ENCODE results near the gene EGR1. TPM values are rescaled to one million over a fixed set of nuclear protein-coding genes. Genes with fewer than 3 reads are reported as not detected.
"Not testable (repeated sequence)": the region's sequence is repeated elsewhere in the genome, so short reads cannot be mapped to it uniquely, and the experiment has no call there.

Gene EGR1
- total and polyA plus RNA-seq, 2 donors (not counting 1 experiment from before 2014, with no cell fraction given) = 13.7 to 212 TPM

GRCh38 chr5:138504799-138505198 lies 39.5 kb downstream of the EGR1 start:
- H3K4me2 ChIP-seq (replicated peaks; ENCODE audit: low read depth, low read length, poor library complexity, severe bottlenecking) = no peak overlapping the region
- no peak for TF ChIP-seq EZH2 (IDR thresholded peaks at IDR 0.05; ENCODE audit: borderline replicate concordance, insufficient read depth, low read depth, low read length, poor library complexity, severe bottlenecking)
- TF ChIP-seq, protein P1, sequence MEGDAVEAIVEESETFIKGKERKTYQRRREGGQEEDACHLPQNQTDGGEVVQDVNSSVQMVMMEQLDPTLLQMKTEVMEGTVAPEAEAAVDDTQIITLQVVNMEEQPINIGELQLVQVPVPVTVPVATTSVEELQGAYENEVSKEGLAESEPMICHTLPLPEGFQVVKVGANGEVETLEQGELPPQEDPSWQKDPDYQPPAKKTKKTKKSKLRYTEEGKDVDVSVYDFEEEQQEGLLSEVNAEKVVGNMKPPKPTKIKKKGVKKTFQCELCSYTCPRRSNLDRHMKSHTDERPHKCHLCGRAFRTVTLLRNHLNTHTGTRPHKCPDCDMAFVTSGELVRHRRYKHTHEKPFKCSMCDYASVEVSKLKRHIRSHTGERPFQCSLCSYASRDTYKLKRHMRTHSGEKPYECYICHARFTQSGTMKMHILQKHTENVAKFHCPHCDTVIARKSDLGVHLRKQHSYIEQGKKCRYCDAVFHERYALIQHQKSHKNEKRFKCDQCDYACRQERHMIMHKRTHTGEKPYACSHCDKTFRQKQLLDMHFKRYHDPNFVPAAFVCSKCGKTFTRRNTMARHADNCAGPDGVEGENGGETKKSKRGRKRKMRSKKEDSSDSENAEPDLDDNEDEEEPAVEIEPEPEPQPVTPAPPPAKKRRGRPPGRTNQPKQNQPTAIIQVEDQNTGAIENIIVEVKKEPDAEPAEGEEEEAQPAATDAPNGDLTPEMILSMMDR (IDR thresholded peaks at IDR 0.05) = no peak
- H3K9me3 Mint-ChIP-seq (ENCODE audit: insufficient read depth) = no peaks in the 10 kb centered on the region
- no peak for ATAC-seq (ENCODE audit: low read depth)
- no peak overlapping the region for H3K9ac ChIP-seq (ENCODE audit: low read length)
- ChIA-PET CTCF (interaction anchor here (1.4 to 10.1 kb wide), 9 partner anchors 7 to 328 kb away, joined by 3 to 281 read pairs (median 10); partner anchors contain the start of genes BRD8, EGR1, KIF20A and REEP2), POLR2A (no interaction called here)
- no peaks in the 10 kb centered on the region for H3K27me3 ChIP-seq (replicated peaks in 1 of 4; ENCODE audit: control extremely low read depth in 1 of 4, control insufficient read depth in 3 of 4, insufficient read depth in 4 of 4, low read length in 3 of 4)
- H3K79me2 ChIP-seq (ENCODE audit: control insufficient read depth, insufficient read depth, low read length) = no peaks in the 10 kb centered on the region
- no peaks in the 10 kb centered on the region for H3K9me3 ChIP-seq (ENCODE audit: control extremely low read depth in 1 of 3, control insufficient read depth in 2 of 3, insufficient read depth in 1 of 3, low read length in 2 of 3)
- H3K4me1 Mint-ChIP-seq = no peaks in the 10 kb centered on the region
- H3K27ac ChIP-seq (ENCODE audit: low read length in 2 of 2) = no peak overlapping the region
- H3K36me3 ChIP-seq (replicated peaks in 1 of 2; ENCODE audit: control extremely low read depth in 1 of 2, control insufficient read depth in 1 of 2, extremely low read depth in 1 of 2, insufficient read depth in 2 of 2, low read length in 1 of 2) = peaks cover 10 to 23% of the 10 kb centered on the region in 2 experiments
- no peak overlapping the region for H3K27ac Mint-ChIP-seq
- H2AFZ ChIP-seq (ENCODE audit: insufficient read depth, low read depth, low read length, poor library complexity, severe bottlenecking) = no peak overlapping the region
- no peak for DNase-seq
- 94% methylated on average over 4 of the region's 4 CpGs for WGBS (ENCODE audit: insufficient coverage)
- H4K20me1 ChIP-seq (ENCODE audit: control insufficient read depth, insufficient read depth, low read length, poor library complexity, severe bottlenecking) = no peaks in the 10 kb centered on the region
- H3K27me3 Mint-ChIP-seq = no peaks in the 10 kb centered on the region
- no peaks in the 10 kb centered on the region for H3K4me1 ChIP-seq (ENCODE audit: control insufficient read depth in 2 of 2, insufficient read depth in 2 of 2, low read length in 2 of 2)
- intact Hi-C loops (cut with micrococcal nuclease) = no loop called here
- no peak overlapping the region for H3K4me3 Mint-ChIP-seq
- H3K4me3 ChIP-seq (ENCODE audit: control extremely low read depth in 1 of 5, extremely low read depth in 1 of 5, insufficient read depth in 1 of 5, low read depth in 2 of 5, low read length in 4 of 5) = no peak overlapping the region

- H3K36me3 ChIP-seq (replicated peaks in 1 of 2; ENCODE audit: control extremely low read depth in 1 of 2, control insufficient read depth in 1 of 2, extremely low read depth in 1 of 2, insufficient read depth in 2 of 2, low read length in 1 of 2) = peaks cover 13 to 38% of the 10 kb centered on the region in 2 experiments
- Mint-ChIP-seq H3K4me3 (no peak overlapping the region), H3K27me3 (no peaks in the 10 kb centered on the region), H3K9me3 (ENCODE audit: insufficient read depth) (no peaks in the 10 kb centered on the region), H3K4me1 (no peaks in the 10 kb centered on the region), H3K27ac (no peak overlapping the region)
- H3K4me2 ChIP-seq (replicated peaks; ENCODE audit: low read depth, low read length, poor library complexity, severe bottlenecking) = no peak overlapping the region
- WGBS (ENCODE audit: insufficient coverage) = 94% methylated on average over 7 of the region's 10 CpGs
- TF ChIP-seq EZH2 (IDR thresholded peaks at IDR 0.05; ENCODE audit: borderline replicate concordance, insufficient read depth, low read depth, low read length, poor library complexity, severe bottlenecking) = no peak
- TF ChIP-seq, protein P1 (IDR thresholded peaks at IDR 0.05) = no peak
- H3K4me1 ChIP-seq (ENCODE audit: control insufficient read depth in 2 of 2, insufficient read depth in 2 of 2, low read length in 2 of 2) = no peaks in the 10 kb centered on the region
- H4K20me1 ChIP-seq (ENCODE audit: control insufficient read depth, insufficient read depth, low read length, poor library complexity, severe bottlenecking) = no peaks in the 10 kb centered on the region
- no peak overlapping the region for H3K27ac ChIP-seq (ENCODE audit: low read length in 2 of 2)
- H2AFZ ChIP-seq (ENCODE audit: insufficient read depth, low read depth, low read length, poor library complexity, severe bottlenecking) = no peak overlapping the region
- intact Hi-C loops (cut with micrococcal nuclease) = no loop called here
- ATAC-seq (ENCODE audit: low read depth) = no peak
- ChIA-PET CTCF (interaction anchor here (1.8 to 2.0 kb wide), 2 partner anchors 54 to 57 kb away, joined by 6 to 8 read pairs; no protein-coding TSS in a partner anchor), POLR2A (no interaction called here)
- no peaks in the 10 kb centered on the region for H3K9me3 ChIP-seq (ENCODE audit: control extremely low read depth in 1 of 3, control insufficient read depth in 2 of 3, insufficient read depth in 1 of 3, low read length in 2 of 3)
- DNase-seq = no peak
- no peak overlapping the region for H3K4me3 ChIP-seq (ENCODE audit: control extremely low read depth in 1 of 5, extremely low read depth in 1 of 5, insufficient read depth in 1 of 5, low read depth in 2 of 5, low read length in 4 of 5)
- no peaks in the 10 kb centered on the region for H3K79me2 ChIP-seq (ENCODE audit: control insufficient read depth, insufficient read depth, low read length)
- no peaks in the 10 kb centered on the region for H3K27me3 ChIP-seq (replicated peaks in 1 of 4; ENCODE audit: control extremely low read depth in 1 of 4, control insufficient read depth in 3 of 4, insufficient read depth in 4 of 4, low read length in 3 of 4)
- H3K9ac ChIP-seq (ENCODE audit: low read length) = no peak overlapping the region
These were observed 41.4 kb downstream of the EGR1 start for GRCh38 chr5:138506370-138507306.

DNA sequence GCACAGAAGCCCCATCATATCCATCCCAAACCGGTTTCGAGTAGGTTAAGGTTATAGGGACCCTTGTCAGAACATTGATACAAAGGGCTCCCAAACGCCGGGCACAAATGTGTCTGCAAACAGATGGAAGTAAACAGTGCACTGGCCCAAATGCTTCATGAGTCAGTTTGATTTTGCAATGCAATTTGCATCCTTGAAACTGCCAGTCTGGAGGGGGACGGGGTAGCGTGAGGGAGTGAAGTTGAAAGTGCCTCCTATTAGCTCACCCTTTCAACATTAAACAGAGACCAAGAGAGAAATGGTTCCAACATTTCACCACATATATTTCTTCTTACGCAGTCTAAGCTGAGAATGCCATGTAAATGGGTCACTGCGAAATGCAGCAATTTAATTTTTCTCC lies 42.2 kb downstream of the EGR1 start:
- WGBS (ENCODE audit: insufficient coverage) = 100% methylated on average over 1 of the region's 8 CpGs
- H3K9me3 Mint-ChIP-seq (ENCODE audit: insufficient read depth); H3K27me3 ChIP-seq (replicated peaks in 1 of 4; ENCODE audit: control extremely low read depth in 1 of 4, control insufficient read depth in 3 of 4, insufficient read depth in 4 of 4, low read length in 3 of 4); intact Hi-C loops (cut with micrococcal nuclease); H4K20me1 ChIP-seq (ENCODE audit: control insufficient read depth, insufficient read depth, low read length, poor library complexity, severe bottlenecking); H3K27ac ChIP-seq (ENCODE audit: low read length in 2 of 2); DNase-seq; ATAC-seq (ENCODE audit: low read depth); H3K4me3 ChIP-seq (ENCODE audit: control extremely low read depth in 1 of 5, extremely low read depth in 1 of 5, insufficient read depth in 1 of 5, low read depth in 2 of 5, low read length in 4 of 5); H3K27ac Mint-ChIP-seq; H3K4me1 Mint-ChIP-seq; H3K4me2 ChIP-seq (replicated peaks; ENCODE audit: low read depth, low read length, poor library complexity, severe bottlenecking); H3K4me3 Mint-ChIP-seq; H2AFZ ChIP-seq (ENCODE audit: insufficient read depth, low read depth, low read length, poor library complexity, severe bottlenecking); H3K4me1 ChIP-seq (ENCODE audit: control insufficient read depth in 2 of 2, insufficient read depth in 2 of 2, low read length in 2 of 2); H3K27me3 Mint-ChIP-seq; POLR2A ChIA-PET; H3K9ac ChIP-seq (ENCODE audit: low read length); H3K9me3 ChIP-seq (ENCODE audit: control extremely low read depth in 1 of 3, control insufficient read depth in 2 of 3, insufficient read depth in 1 of 3, low read length in 2 of 3); H3K79me2 ChIP-seq (ENCODE audit: control insufficient read depth, insufficient read depth, low read length): not testable (repeated sequence)
- H3K36me3 ChIP-seq (replicated peaks in 1 of 2; ENCODE audit: control extremely low read depth in 1 of 2, control insufficient read depth in 1 of 2, extremely low read depth in 1 of 2, insufficient read depth in 2 of 2, low read length in 1 of 2) = peaks cover 13 to 42% of the 10 kb centered on the region in 2 experiments
- CTCF ChIA-PET = interaction anchor here (1.8 to 2.0 kb wide), 2 partner anchors 55 to 58 kb away, joined by 6 to 8 read pairs; no protein-coding TSS in a partner anchor

Measured in B cell (primary cell).